Suprapubic skin (tissue), 4 donors: Measurements from ENCODE around the gene SHC2.

Experiments
- POLR2A ChIP-seq, 2 donors: fragments of 450-650 bp; IDR thresholded peaks; one replicate each; pipeline ENCODE4 v1.6.1; 2017; ENCODE audit warnings: antibody characterized with exemption in 2 of 2, mild to moderate bottlenecking in 2 of 2, moderate library complexity in 2 of 2
- POLR2AphosphoS5 ChIP-seq, 3 donors: sonication (generic); formaldehyde crosslinking; IDR thresholded peaks; one replicate each; pipeline ENCODE4 v1.6.1; 2017; ENCODE audit warnings: antibody characterized with exemption in 3 of 3
- TF ChIP-seq, protein P1 (sequence below), 2 donors: fragments of 200-600 bp in 1 of 2; fragments of 450-650 bp in 1 of 2; sonication (generic) in 1 of 2; IDR thresholded peaks; one replicate each; pipeline ENCODE4 v1.5.1; 2016 to 2019; ENCODE audit warnings: antibody characterized with exemption in 2 of 2, mild to moderate bottlenecking in 1 of 2, moderate library complexity in 1 of 2

DNA sequence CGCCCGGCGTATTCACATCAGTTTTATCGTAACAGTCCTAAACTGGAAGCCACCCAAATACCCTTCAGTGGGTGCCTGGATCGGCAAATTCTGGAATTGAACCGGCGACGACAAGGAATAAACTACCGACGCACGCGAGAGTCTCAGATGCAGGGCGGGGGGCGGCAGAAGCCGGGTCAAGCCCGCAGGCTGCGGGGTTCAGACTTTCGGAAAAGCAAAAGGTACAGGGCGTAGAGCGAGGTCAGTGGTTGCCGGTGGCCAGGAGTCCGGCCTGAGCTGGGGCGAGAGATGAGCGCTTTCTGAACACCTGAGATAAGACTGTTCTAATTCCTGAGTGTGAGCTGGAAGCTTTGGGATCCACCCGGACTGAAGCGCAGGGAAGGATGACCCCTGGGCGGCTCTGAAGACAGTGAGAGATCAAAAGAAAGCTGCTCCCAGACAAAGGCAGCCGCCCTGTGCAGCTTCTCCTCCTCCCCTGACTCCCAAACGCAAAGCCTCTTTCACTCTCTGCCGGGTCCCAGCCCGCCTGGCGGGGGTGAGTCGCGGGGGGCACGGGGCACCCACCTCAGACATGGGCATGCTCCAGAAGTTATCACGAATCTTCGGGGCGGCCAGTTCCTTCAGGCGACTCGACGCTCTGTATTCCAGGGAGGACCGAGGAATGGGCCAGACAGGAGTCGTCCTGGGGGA, 90.0 kb downstream of the SHC2 start:
- no peak for TF ChIP-seq POLR2A (IDR thresholded peaks at IDR 0.05)
- TF ChIP-seq, protein P1, sequence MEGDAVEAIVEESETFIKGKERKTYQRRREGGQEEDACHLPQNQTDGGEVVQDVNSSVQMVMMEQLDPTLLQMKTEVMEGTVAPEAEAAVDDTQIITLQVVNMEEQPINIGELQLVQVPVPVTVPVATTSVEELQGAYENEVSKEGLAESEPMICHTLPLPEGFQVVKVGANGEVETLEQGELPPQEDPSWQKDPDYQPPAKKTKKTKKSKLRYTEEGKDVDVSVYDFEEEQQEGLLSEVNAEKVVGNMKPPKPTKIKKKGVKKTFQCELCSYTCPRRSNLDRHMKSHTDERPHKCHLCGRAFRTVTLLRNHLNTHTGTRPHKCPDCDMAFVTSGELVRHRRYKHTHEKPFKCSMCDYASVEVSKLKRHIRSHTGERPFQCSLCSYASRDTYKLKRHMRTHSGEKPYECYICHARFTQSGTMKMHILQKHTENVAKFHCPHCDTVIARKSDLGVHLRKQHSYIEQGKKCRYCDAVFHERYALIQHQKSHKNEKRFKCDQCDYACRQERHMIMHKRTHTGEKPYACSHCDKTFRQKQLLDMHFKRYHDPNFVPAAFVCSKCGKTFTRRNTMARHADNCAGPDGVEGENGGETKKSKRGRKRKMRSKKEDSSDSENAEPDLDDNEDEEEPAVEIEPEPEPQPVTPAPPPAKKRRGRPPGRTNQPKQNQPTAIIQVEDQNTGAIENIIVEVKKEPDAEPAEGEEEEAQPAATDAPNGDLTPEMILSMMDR (IDR thresholded peaks at IDR 0.05): no peak
- TF ChIP-seq POLR2AphosphoS5 (IDR thresholded peaks at IDR 0.05): no peak
